PC-3 (cell line): ENCODE results near the gene ACCS.

Experiments used
- CTCF ChIP-seq: fragments of 300-600 bp; sonication (generic); conservative IDR thresholded peaks from 2 replicates; pipeline ENCODE4 v1.5.1; 2017; ENCODE audit warnings: antibody characterized with exemption, low read depth, mild to moderate bottlenecking, low read length
- EZH2 ChIP-seq: fragments of 300-600 bp; sonication (generic); IDR thresholded peaks from one replicate; pipeline ENCODE4 v1.6.1; 2017; ENCODE audit warnings: antibody characterized with exemption, mild to moderate bottlenecking, low read length; ENCODE audit not compliant: unreplicated experiment

GRCh38 chr11:44025727-44026126, 40.3 kb upstream of the ACCS start:
- no peak for TF ChIP-seq CTCF
- TF ChIP-seq EZH2: no peak
